Hematopoietic multipotent progenitor cell treated with erythropoietin and hydrocortisone succinate and interleukin-3 and kit ligand, for 6 days (in vitro differentiated cells): ENCODE data around the gene PMF1.
A peak's percentile ranks its signal among the peaks of the same experiment; 100 is the strongest.
"Not testable (repeated sequence)": the region's sequence is repeated elsewhere in the genome, so short reads cannot be mapped to it uniquely, and the experiment has no call there.

Experiments used
- DNase-seq: peaks from one replicate; pipeline ENCODE4 v3.0.0-alpha.2; 2015

The PMF1 gene, protein sequence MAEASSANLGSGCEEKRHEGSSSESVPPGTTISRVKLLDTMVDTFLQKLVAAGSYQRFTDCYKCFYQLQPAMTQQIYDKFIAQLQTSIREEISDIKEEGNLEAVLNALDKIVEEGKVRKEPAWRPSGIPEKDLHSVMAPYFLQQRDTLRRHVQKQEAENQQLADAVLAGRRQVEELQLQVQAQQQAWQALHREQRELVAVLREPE

GRCh38 chr1:156212833-156213643, at the start of gene PMF1:
Gene PMF1, plus strand, starts transcription at chr1:156213007. Its CDS starts 9 bp downstream, at chr1:156213016.
- peak; percentile 98 for DNase-seq

DNA sequence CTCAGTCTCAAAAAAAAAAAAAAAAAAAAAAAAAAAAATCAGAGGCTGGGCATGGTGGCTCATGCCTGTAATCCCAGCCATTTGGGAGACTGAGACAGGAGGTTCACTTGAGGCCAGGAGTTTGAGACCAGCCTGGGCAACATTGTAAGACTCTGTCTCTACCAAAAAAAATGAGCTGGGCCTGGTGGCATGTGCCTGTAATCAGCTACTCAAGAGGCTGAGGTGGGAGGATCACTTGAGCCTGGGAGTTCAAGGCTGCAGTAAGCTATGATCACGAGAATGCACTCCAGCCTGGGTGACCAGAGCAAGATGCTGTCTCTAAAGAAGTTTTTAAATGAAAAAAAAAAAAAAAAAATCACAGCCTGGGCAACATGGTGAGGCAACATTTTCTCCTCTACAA, 49.1 kb upstream of the PMF1 start:
- no peak for DNase-seq

DNA sequence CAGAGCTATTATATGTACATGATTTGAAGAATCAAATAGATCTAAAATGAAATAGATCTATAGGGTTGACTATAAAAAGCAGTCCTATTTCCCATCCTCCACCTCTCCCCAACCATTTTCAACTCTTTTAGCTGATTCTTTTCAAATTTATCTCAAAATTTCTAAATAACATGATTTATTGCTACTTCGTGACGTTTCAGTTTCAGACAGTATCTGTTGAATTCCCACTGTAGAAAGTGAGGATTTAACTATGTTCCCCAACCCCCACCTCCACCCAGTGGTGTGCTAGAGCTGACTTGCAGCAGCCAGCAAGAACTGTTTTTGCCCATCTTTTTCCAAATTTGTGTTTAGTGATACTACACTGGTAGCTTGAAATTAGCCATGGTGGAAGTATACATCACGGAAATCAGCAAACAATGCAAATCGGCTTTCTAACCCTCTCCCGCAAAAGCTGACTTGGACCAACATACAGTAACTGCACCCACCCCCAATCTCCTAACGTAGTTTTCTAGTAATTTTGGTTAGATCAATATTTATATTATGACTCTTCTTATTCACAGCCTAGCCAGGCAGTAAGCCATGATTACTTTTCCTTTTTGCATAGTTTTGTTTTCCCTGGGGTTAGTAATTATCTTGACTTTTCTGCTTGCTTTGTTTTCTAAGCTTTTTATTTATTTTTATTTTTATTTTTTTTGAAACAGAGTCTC, 48.5 kb upstream of the PMF1 start:
- no peak for DNase-seq

DNA sequence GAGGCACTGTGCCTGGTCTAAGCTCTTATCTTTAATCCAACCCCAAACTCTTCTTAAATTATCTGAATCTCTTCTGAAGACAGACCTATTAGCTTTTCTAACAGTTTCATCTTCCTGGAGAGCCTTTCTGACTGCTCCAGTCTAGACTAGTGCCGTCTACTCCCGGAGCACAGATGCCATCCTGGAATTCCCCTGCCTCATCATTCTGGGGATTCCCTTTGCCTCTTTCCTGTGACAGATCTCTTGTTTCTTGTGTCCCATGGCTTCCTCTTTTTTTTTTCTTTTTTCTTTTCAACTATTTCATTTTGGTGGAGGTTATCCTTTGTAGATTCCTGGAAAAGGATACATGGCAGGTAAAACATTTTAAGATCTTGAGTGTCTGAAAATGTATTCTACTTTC, 47.7 kb upstream of the PMF1 start:
- no peak for DNase-seq

DNA sequence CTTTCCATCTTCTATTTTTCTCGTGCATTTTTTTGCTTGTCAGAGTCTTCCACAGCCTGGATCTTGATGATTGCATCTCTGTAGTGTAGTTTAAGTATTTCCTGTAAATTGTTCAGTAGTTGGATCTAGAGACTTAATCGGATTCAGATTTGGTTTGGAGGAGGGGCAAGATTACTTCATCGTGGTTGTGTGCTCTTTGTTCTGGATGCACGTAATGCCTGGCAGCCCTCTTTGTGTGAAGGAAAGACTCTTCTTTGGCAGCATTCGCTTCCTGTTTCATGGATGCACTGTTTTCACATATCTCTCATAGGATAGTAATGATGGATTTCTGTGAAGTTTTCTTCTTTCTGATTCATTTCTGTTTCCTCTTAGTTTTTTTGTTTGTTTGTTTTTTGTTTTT, 45.3 kb upstream of the PMF1 start:
- no peak for DNase-seq

GRCh38 chr1:156172696-156173470, 39.9 kb upstream of the PMF1 start:
- no peak for DNase-seq

DNA sequence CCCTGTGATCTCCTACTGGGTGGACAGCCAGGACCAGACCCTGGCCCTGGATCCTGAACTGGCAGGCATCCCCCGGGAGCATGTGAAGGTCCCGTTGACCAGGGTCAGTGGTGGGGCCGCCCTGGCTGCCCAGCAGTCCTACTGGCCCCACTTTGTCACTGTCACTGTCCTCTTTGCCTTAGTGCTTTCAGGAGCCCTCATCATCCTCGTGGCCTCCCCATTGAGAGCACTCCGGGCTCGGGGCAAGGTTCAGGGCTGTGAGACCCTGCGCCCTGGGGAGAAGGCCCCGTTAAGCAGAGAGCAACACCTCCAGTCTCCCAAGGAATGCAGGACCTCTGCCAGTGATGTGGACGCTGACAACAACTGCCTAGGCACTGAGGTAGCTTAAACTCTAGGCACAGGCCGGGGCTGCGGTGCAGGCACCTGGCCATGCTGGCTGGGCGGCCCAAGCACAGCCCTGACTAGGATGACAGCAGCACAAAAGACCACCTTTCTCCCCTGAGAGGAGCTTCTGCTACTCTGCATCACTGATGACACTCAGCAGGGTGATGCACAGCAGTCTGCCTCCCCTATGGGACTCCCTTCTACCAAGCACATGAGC, 36.1 kb upstream of the PMF1 start:
- DNase-seq: no peak

- no peak for DNase-seq
These were observed 34.7 kb upstream of the PMF1 start for GRCh38 chr1:156177919-156178654.

DNA sequence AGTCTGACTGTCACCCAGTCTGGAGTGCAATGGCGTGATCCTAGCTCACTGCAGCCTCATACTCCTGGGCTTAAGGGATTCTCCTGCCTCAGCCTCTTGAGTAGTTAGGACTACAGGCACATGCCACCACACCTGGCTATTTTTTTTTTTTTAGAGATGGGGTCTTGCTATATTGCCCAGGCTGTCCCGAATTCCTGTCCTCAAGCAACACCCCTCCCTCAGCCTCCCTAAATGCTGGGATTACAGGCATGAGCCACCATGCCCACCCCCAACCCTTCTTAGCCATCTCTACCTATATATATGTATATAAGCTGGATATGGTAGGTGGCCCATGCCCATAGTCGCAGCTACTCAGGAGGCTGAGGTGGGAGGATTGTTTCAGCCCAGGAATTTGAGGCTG, 32.3 kb upstream of the PMF1 start:
- no peak for DNase-seq

GRCh38 chr1:156181391-156181924, 31.3 kb upstream of the PMF1 start:
- not testable (repeated sequence) for DNase-seq

GRCh38 chr1:156182010-156182779, 30.6 kb upstream of the PMF1 start:
- not testable (repeated sequence) for DNase-seq

DNA sequence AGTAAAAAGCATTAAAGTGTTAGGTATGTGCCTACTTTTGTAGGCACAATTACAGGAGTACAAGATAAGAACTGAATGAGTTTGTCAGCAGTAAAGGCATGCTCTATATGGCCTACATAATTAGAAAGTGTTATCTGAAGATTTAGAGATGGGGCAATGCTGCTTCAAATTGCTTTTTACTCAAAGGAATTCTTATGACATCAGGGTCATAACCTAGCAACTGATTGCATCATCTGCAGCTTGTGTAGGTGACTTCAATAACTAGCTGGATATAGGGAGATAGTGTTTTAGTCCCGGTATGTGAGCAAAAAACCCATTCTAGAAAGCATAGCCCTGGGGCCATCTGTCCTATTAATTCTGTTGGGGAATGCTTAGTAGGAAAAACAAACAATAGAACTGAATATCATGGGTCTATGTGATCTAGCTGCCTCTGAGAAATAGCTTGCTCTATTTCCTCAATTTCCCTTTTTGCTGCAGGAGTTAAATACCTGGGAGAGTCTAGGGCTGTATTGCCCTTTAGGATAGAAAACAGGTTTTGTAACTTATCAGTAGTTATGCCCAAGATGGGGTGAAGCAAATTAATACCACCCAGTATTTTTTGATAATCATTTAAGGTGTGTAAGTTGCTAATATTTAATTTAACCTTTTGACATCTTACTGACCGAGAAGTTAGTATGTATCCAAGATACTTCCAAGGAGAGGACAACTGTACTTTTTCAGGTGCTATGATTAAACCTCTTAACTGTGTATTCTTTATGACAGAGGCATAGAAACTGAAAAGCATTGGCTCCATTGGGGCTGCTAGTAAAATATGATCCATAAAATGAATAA, 26.2 kb upstream of the PMF1 start:
- DNase-seq: not testable (repeated sequence)

- not testable (repeated sequence) for DNase-seq
These were observed 22.5 kb upstream of the PMF1 start for GRCh38 chr1:156190265-156190664.

DNA sequence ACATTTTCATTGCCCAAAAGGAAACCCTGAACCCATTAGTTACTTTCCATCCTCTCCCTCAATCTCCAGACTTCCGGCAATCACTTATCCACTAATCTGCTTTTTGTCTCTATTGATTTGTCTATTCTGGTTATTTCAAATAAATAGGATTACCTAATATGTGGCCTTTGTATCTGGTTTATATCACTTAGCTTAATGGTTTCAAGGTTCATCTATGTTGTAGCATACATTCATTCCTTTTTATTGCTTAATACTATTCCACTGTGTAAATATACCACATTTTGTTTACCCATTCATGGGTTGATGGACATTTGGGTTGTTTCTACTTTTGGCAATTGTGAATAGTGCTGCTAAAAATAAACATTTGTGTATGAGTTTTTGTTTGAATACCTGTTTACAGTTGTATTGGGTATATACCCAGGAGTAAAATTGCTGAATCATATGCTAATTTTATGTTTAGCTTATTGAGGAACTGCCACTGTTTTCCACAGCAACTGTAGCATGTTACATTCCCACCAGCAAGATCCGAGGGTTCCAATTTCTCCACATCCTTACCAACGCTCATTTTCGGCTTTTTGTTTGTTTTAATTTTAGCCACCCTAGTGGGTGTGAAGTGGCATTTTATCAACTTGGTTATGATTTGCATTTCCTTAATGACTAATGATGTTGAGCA, 21.4 kb upstream of the PMF1 start:
- no peak for DNase-seq

DNA sequence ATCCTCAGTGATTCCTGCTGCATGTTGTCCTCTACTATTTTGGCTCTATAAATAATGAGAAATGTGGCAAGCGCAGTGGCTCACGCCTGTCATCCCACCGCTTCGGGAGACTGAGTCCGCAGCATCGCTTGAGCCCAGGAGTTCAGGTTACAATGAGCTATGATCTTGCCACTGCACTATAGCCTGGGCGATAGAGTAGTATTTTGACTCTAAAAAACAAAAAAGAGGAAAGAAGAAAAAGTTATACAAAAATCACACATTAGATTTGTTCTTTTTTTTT, 19.7 kb upstream of the PMF1 start:
- DNase-seq: no peak

DNA sequence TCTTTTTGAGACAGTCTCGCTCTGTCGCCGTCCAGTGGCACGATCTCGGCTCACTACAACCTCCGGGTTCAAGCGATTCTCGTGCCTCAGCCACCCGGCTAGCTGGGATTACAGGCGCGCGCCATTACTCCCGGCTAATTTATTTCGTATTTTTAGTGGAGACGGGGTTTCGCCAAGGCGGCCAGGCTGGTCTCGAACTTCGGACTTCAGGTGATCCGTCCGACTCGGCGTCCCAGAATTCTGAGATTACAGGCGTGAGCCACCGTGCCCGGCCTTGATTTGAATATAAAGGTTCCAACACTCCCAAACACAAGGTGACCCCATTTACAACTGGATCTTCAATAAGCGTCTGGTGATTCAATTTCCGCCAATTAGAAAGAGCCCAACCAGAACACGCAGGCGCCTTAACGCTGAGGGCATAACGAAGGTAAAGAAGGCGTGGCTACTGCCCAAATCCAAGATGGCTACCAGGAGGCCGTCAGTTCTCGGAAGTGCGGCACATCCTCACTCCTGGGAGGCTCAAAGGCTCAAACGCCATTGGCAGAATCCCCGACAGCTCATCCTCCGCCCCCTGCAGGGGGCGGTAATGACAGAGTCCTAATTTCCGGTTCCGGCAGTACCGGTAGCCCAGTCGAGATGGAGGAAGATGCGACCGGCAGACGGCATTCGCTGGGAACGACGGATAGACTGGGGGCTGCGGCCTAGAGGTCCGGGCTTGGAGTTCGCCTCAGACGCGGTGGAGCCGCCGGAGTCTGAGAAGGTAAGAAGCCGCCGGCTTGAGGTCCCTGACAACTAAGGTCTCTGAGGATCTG, 19.1 kb upstream of the PMF1 start, which contains the start of gene SLC25A44:
TSS of gene SLC25A44 (plus strand) at position 617 of the 812 bp plus-strand sequence. CDS start 5,744 bp downstream, outside the sequence.
- DNase-seq: peak; percentile 99

- DNase-seq: no peak
These were observed 18.5 kb upstream of the PMF1 start for GRCh38 chr1:156194300-156194652.

DNA sequence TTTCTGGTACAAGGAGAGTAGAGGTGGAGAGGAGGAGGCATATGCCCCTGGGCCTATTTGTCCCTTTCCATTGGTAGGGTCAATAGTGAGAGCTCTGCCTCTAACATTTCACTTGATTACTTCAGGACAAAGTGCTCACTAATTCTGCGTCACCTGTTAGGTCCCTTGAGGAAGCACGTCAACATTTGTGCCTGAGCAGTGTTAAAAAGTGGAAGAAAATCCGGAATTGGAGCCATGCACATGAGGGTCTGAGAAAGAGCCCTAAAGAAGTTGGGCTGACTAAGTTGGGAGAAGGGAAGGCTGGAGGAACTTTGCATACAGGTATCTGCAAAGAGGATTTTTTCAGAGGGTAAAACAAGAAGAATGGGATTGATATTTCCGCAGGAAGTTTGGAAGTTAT, 17.0 kb upstream of the PMF1 start:
- no peak for DNase-seq

GRCh38 chr1:156196445-156196844, 16.4 kb upstream of the PMF1 start:
- DNase-seq: no peak
